ENCODE measurements around the gene PPP1R13L. TPM values are rescaled to one million over a fixed set of nuclear protein-coding genes. Genes with fewer than 3 reads are reported as not detected.

Gene PPP1R13L
- total RNA-seq, 4 donors from 2014 or later = 4.0 to 10.7 (median 4.2) TPM

DNA sequence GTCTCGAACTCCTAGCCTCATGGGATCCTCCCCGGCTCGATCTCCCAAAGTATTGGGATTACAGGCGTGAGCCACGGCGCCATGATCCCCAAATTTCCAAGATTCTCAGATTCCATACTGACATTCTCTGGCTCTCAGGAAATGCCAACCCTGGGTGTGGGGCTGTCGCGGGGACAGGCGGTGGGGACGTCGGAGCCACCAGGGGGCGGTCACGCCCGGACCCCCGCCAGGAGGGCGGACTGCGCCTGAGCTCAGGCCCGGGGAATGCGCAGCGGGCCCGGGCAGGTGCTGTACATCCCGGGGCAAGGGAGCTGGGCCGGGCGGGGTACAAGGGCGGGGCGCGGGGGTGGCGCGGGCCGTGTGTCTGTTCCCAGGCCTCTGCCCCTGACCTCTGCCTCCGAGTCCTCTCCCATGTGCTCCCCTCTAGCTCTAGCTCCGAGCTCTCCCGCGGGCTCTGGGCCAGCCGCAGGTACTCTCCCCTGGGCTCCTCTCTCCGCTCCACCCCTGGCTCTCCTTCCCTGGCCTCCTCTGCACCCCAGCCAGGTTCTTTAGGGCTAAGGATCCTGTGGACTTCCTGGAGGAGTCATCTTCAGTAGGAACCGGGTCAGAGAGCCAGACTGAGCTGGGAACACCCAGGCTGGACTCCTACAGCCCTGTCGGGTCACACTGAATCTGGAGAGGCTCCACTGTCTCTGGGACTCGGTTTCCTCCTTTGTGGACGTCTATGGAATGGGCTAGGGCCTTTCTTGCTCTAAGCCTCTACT lies 2.4 kb downstream of the PPP1R13L start:
- TF ChIP-seq, protein P1, sequence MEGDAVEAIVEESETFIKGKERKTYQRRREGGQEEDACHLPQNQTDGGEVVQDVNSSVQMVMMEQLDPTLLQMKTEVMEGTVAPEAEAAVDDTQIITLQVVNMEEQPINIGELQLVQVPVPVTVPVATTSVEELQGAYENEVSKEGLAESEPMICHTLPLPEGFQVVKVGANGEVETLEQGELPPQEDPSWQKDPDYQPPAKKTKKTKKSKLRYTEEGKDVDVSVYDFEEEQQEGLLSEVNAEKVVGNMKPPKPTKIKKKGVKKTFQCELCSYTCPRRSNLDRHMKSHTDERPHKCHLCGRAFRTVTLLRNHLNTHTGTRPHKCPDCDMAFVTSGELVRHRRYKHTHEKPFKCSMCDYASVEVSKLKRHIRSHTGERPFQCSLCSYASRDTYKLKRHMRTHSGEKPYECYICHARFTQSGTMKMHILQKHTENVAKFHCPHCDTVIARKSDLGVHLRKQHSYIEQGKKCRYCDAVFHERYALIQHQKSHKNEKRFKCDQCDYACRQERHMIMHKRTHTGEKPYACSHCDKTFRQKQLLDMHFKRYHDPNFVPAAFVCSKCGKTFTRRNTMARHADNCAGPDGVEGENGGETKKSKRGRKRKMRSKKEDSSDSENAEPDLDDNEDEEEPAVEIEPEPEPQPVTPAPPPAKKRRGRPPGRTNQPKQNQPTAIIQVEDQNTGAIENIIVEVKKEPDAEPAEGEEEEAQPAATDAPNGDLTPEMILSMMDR (IDR thresholded peaks at IDR 0.05; ENCODE audit: low read depth) = no peak

DNA sequence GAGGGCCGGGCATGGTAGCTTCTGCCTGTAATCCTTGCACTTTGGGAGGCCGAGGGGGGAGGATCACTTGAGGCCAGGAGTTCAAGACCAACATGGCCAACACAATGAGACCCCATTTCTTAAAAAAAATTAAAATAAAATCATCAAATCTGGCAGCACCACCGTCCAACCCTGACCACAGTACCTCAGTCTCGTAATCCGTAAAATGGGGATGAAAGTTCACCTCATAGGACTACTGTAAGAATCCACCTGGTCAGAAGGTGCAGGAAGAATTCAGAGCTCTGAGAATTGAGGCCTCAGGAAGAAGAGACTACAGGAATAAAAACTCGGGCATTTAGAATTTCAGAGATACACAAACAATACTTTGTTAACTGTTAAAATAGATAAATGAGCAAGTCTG lies 3.1 kb downstream of the PPP1R13L start:
- TF ChIP-seq, protein P1 (IDR thresholded peaks at IDR 0.05; ENCODE audit: low read depth) = no peak

DNA sequence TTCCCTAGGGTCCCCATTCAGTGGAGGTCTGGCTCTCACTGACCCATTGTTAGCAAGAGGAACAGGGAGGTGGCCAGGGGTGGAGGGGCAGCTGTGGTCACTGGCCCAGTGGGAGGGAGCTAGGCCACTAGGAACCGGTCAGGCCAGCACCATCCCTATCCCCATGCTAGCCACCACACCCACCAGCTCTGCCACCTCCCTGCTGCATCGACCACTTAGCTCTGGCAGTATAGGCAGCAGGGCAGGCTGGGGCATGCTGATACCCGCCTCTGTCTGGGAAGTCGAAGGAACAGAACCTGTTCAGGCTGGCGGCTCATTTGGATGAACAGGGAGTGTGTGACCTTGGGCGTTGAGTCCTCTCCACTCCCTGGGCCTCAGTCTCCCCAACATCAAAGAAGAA lies 4.7 kb downstream of the PPP1R13L start:
- TF ChIP-seq, protein P1 (IDR thresholded peaks at IDR 0.05; ENCODE audit: low read depth) = no peak

GRCh38 chr19:45395821-45396617 lies 8.8 kb downstream of the PPP1R13L start:
- TF ChIP-seq, protein P1 (IDR thresholded peaks at IDR 0.05; ENCODE audit: low read depth) = no peak

GRCh38 chr19:45391871-45392665 lies 12.8 kb downstream of the PPP1R13L start:
- TF ChIP-seq, protein P1 (IDR thresholded peaks at IDR 0.05; ENCODE audit: low read depth) = no peak

GRCh38 chr19:45391346-45391745 lies 13.5 kb downstream of the PPP1R13L start:
- TF ChIP-seq, protein P1 (IDR thresholded peaks at IDR 0.05; ENCODE audit: low read depth) = no peak

Data from subcutaneous adipose tissue (tissue), 4 donors.